AG09319 (cell line): ENCODE measurements around the gene PRKCQ.
"Not testable (repeated sequence)": the region's sequence is repeated elsewhere in the genome, so short reads cannot be mapped to it uniquely, and the experiment has no call there.

Experiments used
- DNase-seq: peaks from one replicate; pipeline ENCODE4 v3.0.0-alpha.2; 2010; ENCODE audit warnings: low read depth; ENCODE audit errors: extremely low read depth
- CTCF ChIP-seq: IDR thresholded peaks from 2 replicates; pipeline ENCODE4 v1.5.1; 2011; ENCODE audit warnings: low read depth, mild to moderate bottlenecking, inconsistent platforms, low read length, moderate library complexity

Gene PRKCQ

GRCh38 chr10:6382081-6382480, 198.0 kb downstream of the PRKCQ start:
- TF ChIP-seq CTCF, result no peak

GRCh38 chr10:6380478-6380877, 199.6 kb downstream of the PRKCQ start:
- not testable (repeated sequence) for DNase-seq

More at GRCh38 chr10:6382081-6382480, 198.0 kb downstream of the PRKCQ start:
- peak; percentile 29 for DNase-seq

- no peak for DNase-seq
- no peak for TF ChIP-seq CTCF
Observed at GRCh38 chr10:6379015-6379776, 200.9 kb downstream of the PRKCQ start.
